ENCODE measurements around the gene TNKS1BP1. TPM values are rescaled to one million over a fixed set of nuclear protein-coding genes. Genes with fewer than 3 reads are reported as not detected.

Gene TNKS1BP1
- polyA plus RNA-seq, 1 of the 3 experiments (the other 2 are of a cell fraction) = 43.3 TPM

GRCh38 chr11:57263351-57263750, 61.4 kb downstream of the TNKS1BP1 start:
- Histone ChIP-seq H3F3A (replicated peaks; ENCODE audit: insufficient read depth) (no peaks in the 10 kb centered on the region), H3K4me2 (no peak overlapping the region), H3K79me2 (ENCODE audit: insufficient read depth) (no peaks in the 10 kb centered on the region), H3K27ac (ENCODE audit: low read depth in 2 of 2, low read length in 1 of 2) (no peak overlapping the region), H4K20me1 (ENCODE audit: insufficient read depth) (no peaks in the 10 kb centered on the region), H3K4me3 (ENCODE audit: low read depth in 2 of 2, low read length in 1 of 2) (no peak overlapping the region), H3K36me3 (replicated peaks in 1 of 2; ENCODE audit: control insufficient read depth in 1 of 2, insufficient read depth in 2 of 2, low read length in 1 of 2) (no peaks in the 10 kb centered on the region), H3K9ac (no peak overlapping the region), H2AFZ (ENCODE audit: low read depth) (no peak overlapping the region), H3K9me2 (no peaks in the 10 kb centered on the region), H3K9me3 (no peaks in the 10 kb centered on the region), H3K27me3 (ENCODE audit: insufficient read depth) (no peaks in the 10 kb centered on the region), H3K4me1 (ENCODE audit: control insufficient read depth in 1 of 2, insufficient read depth in 2 of 2, low read depth in 1 of 2, low read length in 1 of 2) (no peaks in the 10 kb centered on the region)
- POLR2A ChIA-PET = no interaction called here
- CTCF ChIA-PET = interaction anchor here (1.1 to 5.6 kb wide), 2 partner anchors 12 to 14 kb away, joined by 6 to 27 read pairs; no protein-coding TSS in a partner anchor
- TF ChIP-seq JUND (IDR thresholded peaks at IDR 0.05) (no peak), TCF12 (IDR thresholded peaks at IDR 0.05) (no peak)
- no peak for DNase-seq
- 64% methylated on average over 7 of the region's 7 CpGs for WGBS (ENCODE audit: low lambda C conversion rate)

DNA sequence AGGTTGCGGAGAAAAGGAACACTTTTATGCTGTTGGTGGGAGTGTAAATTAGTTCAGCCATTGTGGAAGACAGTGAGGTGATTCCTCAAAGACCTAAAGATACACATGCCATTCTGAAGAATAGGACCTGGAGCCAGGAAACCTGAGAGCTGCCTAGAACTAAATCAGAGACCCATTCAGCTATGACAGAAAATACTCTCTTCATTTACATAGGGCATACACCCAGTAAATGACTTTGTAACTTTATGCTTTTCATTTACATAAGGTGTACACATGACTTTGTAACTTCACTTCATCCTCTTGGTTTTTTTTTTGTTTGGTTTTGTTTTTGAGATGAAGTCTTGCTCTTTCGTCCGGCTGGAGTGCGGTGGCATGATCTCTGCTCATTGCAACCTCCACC, 62.6 kb downstream of the TNKS1BP1 start:
- Histone ChIP-seq H3K27me3 (ENCODE audit: insufficient read depth) (no peaks in the 10 kb centered on the region), H2AFZ (ENCODE audit: low read depth) (no peak overlapping the region), H3K27ac (ENCODE audit: low read depth in 2 of 2, low read length in 1 of 2) (no peak overlapping the region), H3K4me3 (ENCODE audit: low read depth in 2 of 2, low read length in 1 of 2) (no peak overlapping the region), H3K9ac (no peak overlapping the region), H3F3A (replicated peaks; ENCODE audit: insufficient read depth) (no peaks in the 10 kb centered on the region), H4K20me1 (ENCODE audit: insufficient read depth) (no peaks in the 10 kb centered on the region), H3K9me2 (no peaks in the 10 kb centered on the region), H3K36me3 (replicated peaks in 1 of 2; ENCODE audit: control insufficient read depth in 1 of 2, insufficient read depth in 2 of 2, low read length in 1 of 2) (no peaks in the 10 kb centered on the region), H3K4me1 (ENCODE audit: control insufficient read depth in 1 of 2, insufficient read depth in 2 of 2, low read depth in 1 of 2, low read length in 1 of 2) (no peaks in the 10 kb centered on the region), H3K79me2 (ENCODE audit: insufficient read depth) (no peaks in the 10 kb centered on the region), H3K9me3 (no peaks in the 10 kb centered on the region), H3K4me2 (no peak overlapping the region)
- POLR2A ChIA-PET = no interaction called here
- no peak for DNase-seq
- TF ChIP-seq TCF12 (IDR thresholded peaks at IDR 0.05) = no peak
- TF ChIP-seq ZBTB33 (IDR thresholded peaks at IDR 0.05; ENCODE audit: borderline replicate concordance, low read depth) = no peak
- TF ChIP-seq ELF1 (IDR thresholded peaks at IDR 0.05) = no peak
- TF ChIP-seq, protein P1, sequence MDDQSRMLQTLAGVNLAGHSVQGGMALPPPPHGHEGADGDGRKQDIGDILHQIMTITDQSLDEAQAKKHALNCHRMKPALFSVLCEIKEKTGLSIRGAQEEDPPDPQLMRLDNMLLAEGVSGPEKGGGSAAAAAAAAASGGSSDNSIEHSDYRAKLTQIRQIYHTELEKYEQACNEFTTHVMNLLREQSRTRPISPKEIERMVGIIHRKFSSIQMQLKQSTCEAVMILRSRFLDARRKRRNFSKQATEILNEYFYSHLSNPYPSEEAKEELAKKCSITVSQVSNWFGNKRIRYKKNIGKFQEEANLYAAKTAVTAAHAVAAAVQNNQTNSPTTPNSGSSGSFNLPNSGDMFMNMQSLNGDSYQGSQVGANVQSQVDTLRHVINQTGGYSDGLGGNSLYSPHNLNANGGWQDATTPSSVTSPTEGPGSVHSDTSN (IDR thresholded peaks at IDR 0.05) = no peak
- TF ChIP-seq POLR2AphosphoS5 (IDR thresholded peaks at IDR 0.05; ENCODE audit: low read depth, low read length) = no peak
- WGBS (ENCODE audit: low lambda C conversion rate) = 57% methylated on average over 4 of the region's 4 CpGs
- CTCF ChIA-PET = interaction anchor here (0.6 to 4.6 kb wide), 2 partner anchors 12 to 15 kb away, joined by 3 to 28 read pairs; no protein-coding TSS in a partner anchor

DNA sequence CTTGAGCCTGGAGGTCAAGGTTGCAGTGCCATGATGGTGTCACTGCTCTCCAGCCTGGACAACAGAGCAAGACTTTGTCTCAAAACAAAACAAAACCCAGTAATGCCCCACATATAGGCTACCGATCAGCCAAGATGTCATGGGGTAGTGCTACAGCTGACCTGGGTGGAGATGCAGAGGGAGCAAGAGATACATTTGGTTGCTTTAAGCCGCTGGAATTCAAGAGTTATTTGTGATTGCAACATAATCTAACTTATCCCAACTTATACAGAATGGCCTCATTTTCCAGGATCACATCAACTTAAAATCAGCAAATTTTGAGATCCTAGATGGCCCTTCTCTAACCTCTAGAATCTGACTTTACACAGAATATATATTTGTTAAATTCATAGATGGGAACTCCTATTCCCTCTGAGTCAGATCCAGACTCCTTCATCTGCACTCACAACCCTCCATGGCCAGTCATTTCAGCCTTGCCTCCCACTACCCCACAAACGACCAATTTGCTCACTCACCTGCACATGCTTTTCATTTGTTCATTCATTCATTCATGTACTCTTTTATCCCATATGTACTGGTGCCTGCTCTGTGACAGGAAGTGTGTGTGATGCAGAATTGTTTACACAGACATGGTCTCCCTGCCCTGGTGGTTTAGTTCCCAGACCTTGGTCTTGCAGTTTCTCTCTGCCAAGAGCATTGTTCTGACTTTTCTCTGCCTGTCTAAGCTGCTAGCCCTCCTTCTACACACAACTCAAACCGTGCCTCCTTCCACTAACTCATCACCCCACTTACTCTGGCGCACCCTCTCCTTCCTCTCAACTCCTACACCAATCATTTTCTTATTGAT, 63.6 kb downstream of the TNKS1BP1 start:
- H3K9ac ChIP-seq = no peak overlapping the region
- WGBS (ENCODE audit: low lambda C conversion rate) = 42% methylated on average over 5 of the region's 5 CpGs
- H3K27ac ChIP-seq (ENCODE audit: low read depth in 2 of 2, low read length in 1 of 2) = no peak overlapping the region
- H3K4me1 ChIP-seq (ENCODE audit: control insufficient read depth in 1 of 2, insufficient read depth in 2 of 2, low read depth in 1 of 2, low read length in 1 of 2) = no peaks in the 10 kb centered on the region
- no peaks in the 10 kb centered on the region for H3K27me3 ChIP-seq (ENCODE audit: insufficient read depth)
- no peak overlapping the region for H3K4me3 ChIP-seq (ENCODE audit: low read depth in 2 of 2, low read length in 1 of 2)
- POLR2A ChIA-PET = no interaction called here
- no peak for DNase-seq
- H3K9me2 ChIP-seq = no peaks in the 10 kb centered on the region
- H4K20me1 ChIP-seq (ENCODE audit: insufficient read depth) = no peaks in the 10 kb centered on the region
- CTCF ChIA-PET = interaction anchor here (0.6 to 4.6 kb wide), 5 partner anchors 11 to 739 kb away, joined by 3 to 28 read pairs (median 4); no protein-coding TSS in a partner anchor
- no peaks in the 10 kb centered on the region for H3K9me3 ChIP-seq
- no peaks in the 10 kb centered on the region for H3K36me3 ChIP-seq (replicated peaks in 1 of 2; ENCODE audit: control insufficient read depth in 1 of 2, insufficient read depth in 2 of 2, low read length in 1 of 2)
- no peaks in the 10 kb centered on the region for H3K79me2 ChIP-seq (ENCODE audit: insufficient read depth)
- H3K4me2 ChIP-seq = no peak overlapping the region
- no peaks in the 10 kb centered on the region for H3F3A ChIP-seq (replicated peaks; ENCODE audit: insufficient read depth)
- no peak overlapping the region for H2AFZ ChIP-seq (ENCODE audit: low read depth)
- TF ChIP-seq EZH2phosphoT487 (IDR thresholded peaks at IDR 0.05; ENCODE audit: borderline replicate concordance, low read depth) (no peak), SMC3 (IDR thresholded peaks at IDR 0.05; ENCODE audit: low read depth, low read length) (no peak), CHD2 (IDR thresholded peaks at IDR 0.05; ENCODE audit: low read length, partially characterized antibody) (no peak), FOSL2 (IDR thresholded peaks at IDR 0.05; ENCODE audit: borderline replicate concordance, low read depth) (no peak), MAX (IDR thresholded peaks at IDR 0.05; ENCODE audit: low read depth) (no peak), GATA2 (CRISPR knock-in tag; IDR thresholded peaks at IDR 0.05) (no peak), FOXJ3 (CRISPR knock-in tag; IDR thresholded peaks at IDR 0.05) (no peak), GABPA (IDR thresholded peaks at IDR 0.05; ENCODE audit: low read depth) (no peak), RAD21 (IDR thresholded peaks at IDR 0.05; ENCODE audit: low read length) (no peak), FOXM1 (IDR thresholded peaks at IDR 0.05; ENCODE audit: low read depth) (no peak), YY1 (IDR thresholded peaks at IDR 0.05; ENCODE audit: low read depth) (no peak)
- TF ChIP-seq, protein P2, sequence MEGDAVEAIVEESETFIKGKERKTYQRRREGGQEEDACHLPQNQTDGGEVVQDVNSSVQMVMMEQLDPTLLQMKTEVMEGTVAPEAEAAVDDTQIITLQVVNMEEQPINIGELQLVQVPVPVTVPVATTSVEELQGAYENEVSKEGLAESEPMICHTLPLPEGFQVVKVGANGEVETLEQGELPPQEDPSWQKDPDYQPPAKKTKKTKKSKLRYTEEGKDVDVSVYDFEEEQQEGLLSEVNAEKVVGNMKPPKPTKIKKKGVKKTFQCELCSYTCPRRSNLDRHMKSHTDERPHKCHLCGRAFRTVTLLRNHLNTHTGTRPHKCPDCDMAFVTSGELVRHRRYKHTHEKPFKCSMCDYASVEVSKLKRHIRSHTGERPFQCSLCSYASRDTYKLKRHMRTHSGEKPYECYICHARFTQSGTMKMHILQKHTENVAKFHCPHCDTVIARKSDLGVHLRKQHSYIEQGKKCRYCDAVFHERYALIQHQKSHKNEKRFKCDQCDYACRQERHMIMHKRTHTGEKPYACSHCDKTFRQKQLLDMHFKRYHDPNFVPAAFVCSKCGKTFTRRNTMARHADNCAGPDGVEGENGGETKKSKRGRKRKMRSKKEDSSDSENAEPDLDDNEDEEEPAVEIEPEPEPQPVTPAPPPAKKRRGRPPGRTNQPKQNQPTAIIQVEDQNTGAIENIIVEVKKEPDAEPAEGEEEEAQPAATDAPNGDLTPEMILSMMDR (IDR thresholded peaks at IDR 0.05) = no peak
